ENCODE measurements around the gene SHROOM3. TPM values are rescaled to one million over a fixed set of nuclear protein-coding genes. Genes with fewer than 3 reads are reported as not detected.

SHROOM3 gene
- total RNA-seq, 2 donors from 2014 or later, result 142 to 160 TPM

DNA sequence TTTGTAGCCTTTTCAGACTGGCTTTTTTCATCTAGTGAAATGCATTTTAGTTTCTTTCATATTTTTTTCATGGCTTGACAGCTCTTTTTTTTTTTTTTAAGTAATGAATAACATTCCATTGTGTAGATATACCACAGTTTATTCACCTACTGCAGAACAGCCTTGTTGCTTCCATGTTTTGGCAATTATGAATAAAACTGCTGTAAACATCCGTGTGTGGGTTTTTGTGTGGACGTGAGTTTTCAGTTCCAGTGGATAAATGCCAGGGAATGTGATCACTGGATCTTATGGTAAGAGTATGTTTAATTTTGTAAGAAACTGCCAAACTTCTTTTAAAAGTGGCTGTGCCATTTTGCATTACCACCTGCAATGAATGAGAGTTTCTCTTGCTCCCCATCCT is 302.2 kb downstream of the SHROOM3 start:
- H3K4me1 ChIP-seq, result no peaks in the 10 kb centered on the region
- no peaks in the 10 kb centered on the region for H3K36me3 ChIP-seq
- intact Hi-C loops (cut with DNase I), result no loop called here
- H3K4me3 ChIP-seq, result no peak overlapping the region
- H3K9ac ChIP-seq (ENCODE audit: low read depth in 2 of 2, low read length in 2 of 2), result no peak overlapping the region
- no peaks in the 10 kb centered on the region for H3K9me3 ChIP-seq
- DNase-seq, result no peak
- H3K27me3 ChIP-seq, result no peaks in the 10 kb centered on the region
- peak overlapping the region; percentile 52 for H3K27ac ChIP-seq
- TF ChIP-seq, protein P1, sequence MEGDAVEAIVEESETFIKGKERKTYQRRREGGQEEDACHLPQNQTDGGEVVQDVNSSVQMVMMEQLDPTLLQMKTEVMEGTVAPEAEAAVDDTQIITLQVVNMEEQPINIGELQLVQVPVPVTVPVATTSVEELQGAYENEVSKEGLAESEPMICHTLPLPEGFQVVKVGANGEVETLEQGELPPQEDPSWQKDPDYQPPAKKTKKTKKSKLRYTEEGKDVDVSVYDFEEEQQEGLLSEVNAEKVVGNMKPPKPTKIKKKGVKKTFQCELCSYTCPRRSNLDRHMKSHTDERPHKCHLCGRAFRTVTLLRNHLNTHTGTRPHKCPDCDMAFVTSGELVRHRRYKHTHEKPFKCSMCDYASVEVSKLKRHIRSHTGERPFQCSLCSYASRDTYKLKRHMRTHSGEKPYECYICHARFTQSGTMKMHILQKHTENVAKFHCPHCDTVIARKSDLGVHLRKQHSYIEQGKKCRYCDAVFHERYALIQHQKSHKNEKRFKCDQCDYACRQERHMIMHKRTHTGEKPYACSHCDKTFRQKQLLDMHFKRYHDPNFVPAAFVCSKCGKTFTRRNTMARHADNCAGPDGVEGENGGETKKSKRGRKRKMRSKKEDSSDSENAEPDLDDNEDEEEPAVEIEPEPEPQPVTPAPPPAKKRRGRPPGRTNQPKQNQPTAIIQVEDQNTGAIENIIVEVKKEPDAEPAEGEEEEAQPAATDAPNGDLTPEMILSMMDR (IDR thresholded peaks at IDR 0.05), result no peak

DNA sequence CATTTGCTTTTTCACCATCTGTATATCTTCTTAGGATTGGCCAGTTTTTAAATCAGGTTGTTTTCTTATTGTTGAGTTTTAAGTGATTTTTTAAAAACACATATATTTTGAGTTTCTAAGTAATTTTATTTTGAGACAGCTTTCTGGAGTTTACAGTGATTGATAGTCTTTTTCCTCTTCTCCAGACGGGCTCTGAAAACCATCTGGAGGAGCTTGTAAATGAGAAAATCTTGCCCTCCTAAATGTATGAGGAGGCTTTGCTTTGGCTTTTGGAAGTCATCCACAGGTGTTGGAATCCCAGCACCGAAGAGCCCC is 302.7 kb downstream of the SHROOM3 start:
- intact Hi-C loops (cut with DNase I), result no loop called here

GRCh38 chr4:76738086-76738931 is 303.3 kb downstream of the SHROOM3 start:
- H3K27ac ChIP-seq, result peak overlapping the region; percentile 52
- H3K36me3 ChIP-seq, result no peaks in the 10 kb centered on the region
- H3K4me3 ChIP-seq, result no peak overlapping the region
- TF ChIP-seq, protein P1 (IDR thresholded peaks at IDR 0.05), result no peak
- no peaks in the 10 kb centered on the region for H3K9me3 ChIP-seq
- intact Hi-C loops (cut with DNase I), result no loop called here
- DNase-seq, result no peak
- H3K9ac ChIP-seq (ENCODE audit: low read depth in 2 of 2, low read length in 2 of 2), result no peak overlapping the region
- no peaks in the 10 kb centered on the region for H3K27me3 ChIP-seq
- H3K4me1 ChIP-seq, result no peaks in the 10 kb centered on the region

More for the DNA sequence above, 302.7 kb downstream of the SHROOM3 start:
- no peak for DNase-seq
- Histone ChIP-seq H3K4me3 (no peak overlapping the region), H3K27ac (peak overlapping the region; percentile 52), H3K4me1 (no peaks in the 10 kb centered on the region), H3K27me3 (no peaks in the 10 kb centered on the region), H3K9ac (ENCODE audit: low read depth in 2 of 2, low read length in 2 of 2) (no peak overlapping the region), H3K36me3 (no peaks in the 10 kb centered on the region), H3K9me3 (no peaks in the 10 kb centered on the region)
- TF ChIP-seq, protein P1 (IDR thresholded peaks at IDR 0.05), result no peak

- Histone ChIP-seq H3K9me3 (no peaks in the 10 kb centered on the region), H3K9ac (ENCODE audit: low read depth in 2 of 2, low read length in 2 of 2) (no peak overlapping the region), H3K27me3 (no peaks in the 10 kb centered on the region), H3K4me3 (no peak overlapping the region), H3K36me3 (no peaks in the 10 kb centered on the region), H3K4me1 (no peaks in the 10 kb centered on the region), H3K27ac (no peak overlapping the region)
- TF ChIP-seq, protein P1 (IDR thresholded peaks at IDR 0.05), result no peak
- DNase-seq, result no peak
- intact Hi-C loops (cut with DNase I), result no loop called here
Observed at GRCh38 chr4:76740192-76740591, 305.2 kb downstream of the SHROOM3 start.

DNA sequence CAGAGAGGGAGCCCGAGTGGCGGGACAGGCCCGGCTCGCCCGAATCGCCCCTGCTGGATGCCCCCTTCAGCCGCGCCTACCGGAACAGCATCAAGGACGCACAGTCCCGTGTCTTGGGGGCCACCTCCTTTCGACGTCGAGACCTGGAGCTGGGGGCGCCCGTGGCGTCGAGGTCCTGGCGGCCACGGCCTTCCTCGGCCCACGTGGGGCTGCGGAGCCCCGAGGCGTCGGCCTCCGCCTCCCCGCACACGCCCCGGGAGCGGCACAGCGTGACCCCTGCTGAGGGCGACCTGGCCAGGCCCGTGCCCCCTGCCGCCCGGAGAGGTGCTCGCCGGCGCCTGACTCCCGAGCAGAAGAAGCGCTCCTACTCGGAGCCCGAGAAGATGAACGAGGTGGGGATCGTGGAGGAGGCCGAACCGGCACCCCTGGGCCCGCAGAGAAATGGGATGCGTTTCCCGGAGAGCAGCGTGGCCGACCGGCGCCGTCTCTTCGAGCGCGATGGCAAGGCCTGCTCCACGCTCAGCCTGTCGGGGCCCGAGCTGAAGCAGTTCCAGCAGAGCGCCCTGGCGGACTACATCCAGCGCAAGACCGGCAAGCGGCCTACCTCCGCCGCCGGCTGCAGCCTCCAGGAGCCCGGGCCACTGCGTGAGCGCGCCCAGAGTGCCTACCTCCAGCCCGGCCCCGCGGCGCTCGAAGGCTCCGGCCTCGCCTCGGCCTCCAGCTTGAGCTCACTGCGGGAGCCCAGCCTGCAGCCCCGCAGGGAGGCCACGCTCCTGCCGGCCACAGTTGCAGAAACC is 306.0 kb downstream of the SHROOM3 start:
- no peak overlapping the region for H3K27ac ChIP-seq
- intact Hi-C loops (cut with DNase I), result no loop called here
- no peaks in the 10 kb centered on the region for H3K36me3 ChIP-seq

More for the DNA sequence above, 306.0 kb downstream of the SHROOM3 start:
- no peak for DNase-seq
- Histone ChIP-seq H3K9me3 (no peaks in the 10 kb centered on the region), H3K9ac (ENCODE audit: low read depth in 2 of 2, low read length in 2 of 2) (no peak overlapping the region), H3K27me3 (no peaks in the 10 kb centered on the region), H3K4me1 (no peaks in the 10 kb centered on the region), H3K4me3 (no peak overlapping the region)
- TF ChIP-seq, protein P1 (IDR thresholded peaks at IDR 0.05), result no peak

Data from colonic mucosa (tissue), 4 donors.